IPS-15b (cell line): ENCODE data around the gene MTHFD2L.
"Not testable (repeated sequence)": the region's sequence is repeated elsewhere in the genome, so short reads cannot be mapped to it uniquely, and the experiment has no call there.

Experiments
- H3K27me3 ChIP-seq: one replicate; pipeline ENCODE4 v1.6.1; 2013; ENCODE audit warnings: low read length; ENCODE audit not compliant: control insufficient read depth, insufficient read depth
- H3K36me3 ChIP-seq: one replicate; pipeline ENCODE4 v1.6.1; 2013; ENCODE audit warnings: low read length; ENCODE audit not compliant: control insufficient read depth, insufficient read depth
- H3K4me1 ChIP-seq: one replicate; pipeline ENCODE4 v1.6.1; 2013; ENCODE audit warnings: mild to moderate bottlenecking, low read length; ENCODE audit not compliant: control insufficient read depth, insufficient read depth
- H3K4me3 ChIP-seq: one replicate; pipeline ENCODE4 v1.5.1; 2013; ENCODE audit warnings: low read depth, low read length
- H3K9ac ChIP-seq: one replicate; pipeline ENCODE4 v1.6.1; 2013; ENCODE audit warnings: low read depth, mild to moderate bottlenecking, low read length
- H3K9me3 ChIP-seq: one replicate; pipeline ENCODE4 v1.6.1; 2013; ENCODE audit warnings: mild to moderate bottlenecking, low read length; ENCODE audit not compliant: control insufficient read depth, insufficient read depth

The MTHFD2L gene

DNA sequence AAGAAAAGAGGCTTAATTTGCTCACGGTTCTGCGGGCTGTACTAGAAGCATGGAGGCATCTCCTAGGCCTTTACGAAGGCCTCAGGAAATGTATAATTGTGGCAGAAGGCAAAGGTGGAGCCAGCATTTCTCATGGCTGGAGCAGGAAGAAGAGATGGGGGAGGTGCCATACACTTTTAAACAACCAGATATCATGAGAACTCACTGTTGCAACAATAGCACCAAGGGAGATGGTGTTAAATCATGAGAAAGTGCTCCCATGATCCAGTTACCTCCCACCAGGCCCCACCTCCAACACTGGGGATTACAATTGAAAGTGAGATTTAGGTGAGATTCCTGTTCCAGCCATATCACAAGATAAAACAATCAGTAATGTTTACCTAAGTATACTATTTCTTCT lies 45.5 kb downstream of the MTHFD2L start:
- H3K27me3 ChIP-seq, result no peaks in the 10 kb centered on the region
- H3K4me3 ChIP-seq, result no peak overlapping the region
- no peaks in the 10 kb centered on the region for H3K9me3 ChIP-seq
- H3K4me1 ChIP-seq, result no peaks in the 10 kb centered on the region
- no peak overlapping the region for H3K9ac ChIP-seq
- no peaks in the 10 kb centered on the region for H3K36me3 ChIP-seq

DNA sequence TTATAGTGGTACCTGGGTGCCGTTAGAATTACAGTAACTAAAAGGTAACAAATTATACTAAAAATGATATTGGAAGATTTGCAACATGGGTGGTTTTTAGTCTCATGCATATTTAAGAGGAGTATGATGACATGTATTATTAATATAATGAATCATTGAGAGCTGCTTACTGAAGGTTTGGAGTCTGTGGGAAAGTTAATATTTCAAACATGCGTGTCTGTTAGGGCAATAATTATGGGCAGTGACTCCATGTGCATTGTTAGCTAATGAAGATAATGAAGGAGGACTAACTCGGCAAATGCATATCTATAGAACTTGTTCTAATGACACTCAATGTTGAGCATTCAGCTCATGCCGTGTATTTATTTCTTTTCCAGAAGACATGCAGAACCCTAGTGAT lies 47.1 kb downstream of the MTHFD2L start:
- no peaks in the 10 kb centered on the region for H3K4me1 ChIP-seq
- H3K27me3 ChIP-seq, result no peaks in the 10 kb centered on the region
- H3K4me3 ChIP-seq, result no peak overlapping the region
- no peak overlapping the region for H3K9ac ChIP-seq
- H3K9me3 ChIP-seq, result no peaks in the 10 kb centered on the region
- H3K36me3 ChIP-seq, result no peaks in the 10 kb centered on the region

- Histone ChIP-seq H3K36me3 (no peaks in the 10 kb centered on the region), H3K9ac (no peak overlapping the region), H3K4me3 (no peak overlapping the region), H3K4me1 (no peaks in the 10 kb centered on the region), H3K9me3 (no peaks in the 10 kb centered on the region), H3K27me3 (no peaks in the 10 kb centered on the region)
Observed at GRCh38 chr4:74205559-74205958, 47.6 kb downstream of the MTHFD2L start.

- Histone ChIP-seq H3K9me3 (no peaks in the 10 kb centered on the region), H3K9ac (no peak overlapping the region), H3K27me3 (no peaks in the 10 kb centered on the region), H3K4me3 (no peak overlapping the region), H3K36me3 (no peaks in the 10 kb centered on the region), H3K4me1 (no peaks in the 10 kb centered on the region)
Observed at GRCh38 chr4:74206088-74206825, 48.3 kb downstream of the MTHFD2L start.

DNA sequence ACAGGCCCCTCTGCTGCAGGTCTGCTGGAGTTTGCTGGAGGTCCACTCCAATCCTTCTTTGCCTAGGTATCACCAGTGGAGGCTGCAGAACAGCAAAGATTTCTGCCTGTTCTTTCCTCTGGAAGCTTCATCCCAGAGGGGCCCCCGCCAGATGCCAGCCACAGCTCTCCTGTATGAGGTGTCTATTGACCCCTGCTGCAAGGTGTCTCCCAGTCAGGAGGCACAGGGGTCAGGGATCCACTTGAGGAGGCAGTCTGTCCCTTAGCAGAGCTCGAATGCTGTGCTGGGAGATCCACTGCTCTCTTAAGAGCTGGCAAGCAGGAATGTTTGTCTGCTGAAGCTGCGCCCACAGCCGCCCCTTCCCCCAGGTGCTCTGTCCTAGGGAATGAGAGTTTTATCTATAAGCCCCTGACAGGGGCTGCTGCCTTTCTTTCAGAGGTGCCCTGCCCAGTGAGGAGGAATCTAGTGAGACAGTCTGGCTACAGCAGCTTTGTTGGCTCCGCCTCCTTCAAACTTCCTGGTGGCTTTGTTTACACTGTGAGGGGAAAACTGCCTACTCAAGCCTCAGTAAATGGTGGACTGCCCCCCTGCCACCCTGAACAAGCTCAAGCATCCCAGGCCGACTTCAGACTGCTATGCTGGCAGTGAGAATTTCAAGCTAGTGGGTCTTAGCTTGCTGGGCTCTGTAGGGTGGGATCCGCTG lies 56.7 kb downstream of the MTHFD2L start:
- not testable (repeated sequence) for H3K27me3 ChIP-seq, H3K9ac ChIP-seq, H3K9me3 ChIP-seq, H3K36me3 ChIP-seq, H3K4me3 ChIP-seq
- peaks cover 10% of the 10 kb centered on the region for H3K4me1 ChIP-seq

DNA sequence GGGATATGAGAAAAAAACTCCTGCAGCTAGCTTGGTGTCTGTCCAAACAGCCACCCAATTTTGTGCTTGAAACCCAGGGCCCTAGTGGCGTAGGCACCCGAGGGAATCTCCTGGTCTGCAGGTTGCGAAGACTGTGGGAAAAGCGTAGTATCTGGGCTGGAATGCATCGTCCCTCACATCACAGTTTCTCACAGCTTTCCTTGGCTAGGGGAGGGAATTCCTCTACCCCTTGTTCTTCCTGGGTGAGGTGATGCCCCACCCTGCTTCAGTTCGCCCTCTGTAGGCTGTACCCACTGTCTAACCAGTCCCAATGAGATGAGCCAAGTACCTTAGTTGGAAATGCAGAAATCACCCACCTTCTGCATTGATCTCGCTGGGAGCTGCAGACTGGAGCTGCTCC lies 57.3 kb downstream of the MTHFD2L start:
- H3K4me3 ChIP-seq, H3K9ac ChIP-seq, H3K9me3 ChIP-seq, H3K27me3 ChIP-seq, H3K36me3 ChIP-seq: not testable (repeated sequence)
- peaks cover 11% of the 10 kb centered on the region for H3K4me1 ChIP-seq

- Histone ChIP-seq H3K27me3 (no peaks in the 10 kb centered on the region), H3K4me1 (peaks cover 11% of the 10 kb centered on the region), H3K9ac (no peak overlapping the region), H3K4me3 (no peak overlapping the region), H3K9me3 (no peaks in the 10 kb centered on the region), H3K36me3 (no peaks in the 10 kb centered on the region)
Observed at GRCh38 chr4:74217365-74217764, 59.4 kb downstream of the MTHFD2L start.

DNA sequence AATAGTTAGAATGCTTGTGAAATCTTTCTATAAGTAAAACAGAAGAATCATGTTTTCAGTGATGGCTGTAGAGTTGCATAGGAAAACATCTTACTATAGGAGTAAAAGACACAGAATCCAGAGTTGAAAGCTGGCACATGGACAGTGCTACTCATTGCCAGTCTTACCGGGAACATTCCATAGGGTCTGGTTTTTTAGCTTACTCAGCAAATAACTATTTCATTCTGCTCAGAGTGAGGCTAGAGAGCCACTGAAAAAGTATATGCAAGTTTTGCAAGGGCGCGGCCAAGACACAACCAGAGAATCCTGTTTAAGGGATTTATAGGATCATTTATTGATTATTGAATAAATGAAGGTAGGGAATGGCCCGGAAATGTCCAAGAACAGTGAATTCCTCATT lies 60.3 kb downstream of the MTHFD2L start:
- H3K4me3 ChIP-seq, result no peak overlapping the region
- no peak overlapping the region for H3K9ac ChIP-seq
- H3K27me3 ChIP-seq, result no peaks in the 10 kb centered on the region
- peaks cover 11% of the 10 kb centered on the region for H3K4me1 ChIP-seq
- no peaks in the 10 kb centered on the region for H3K36me3 ChIP-seq
- H3K9me3 ChIP-seq, result no peaks in the 10 kb centered on the region

DNA sequence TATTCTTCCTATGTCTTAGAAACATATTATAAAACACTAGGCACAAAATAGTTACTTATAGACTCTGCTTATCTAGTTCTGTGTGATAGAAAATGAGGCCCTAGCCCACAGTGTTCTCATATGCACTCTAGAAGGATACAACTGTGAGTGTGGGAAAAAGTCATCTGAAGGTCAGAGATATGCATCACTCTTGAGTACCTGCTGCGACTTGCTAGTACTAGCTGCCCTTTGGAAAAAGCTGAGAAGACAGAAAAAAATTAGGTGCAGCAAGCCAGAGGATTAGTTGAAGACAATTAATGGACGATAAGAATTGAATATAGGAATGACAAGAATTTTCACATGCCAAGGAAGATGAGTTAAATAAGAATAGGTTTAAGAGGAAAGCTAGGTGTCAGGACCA lies 61.3 kb downstream of the MTHFD2L start:
- Histone ChIP-seq H3K27me3 (no peaks in the 10 kb centered on the region), H3K9ac (no peak overlapping the region), H3K9me3 (no peaks in the 10 kb centered on the region), H3K36me3 (no peaks in the 10 kb centered on the region), H3K4me3 (no peak overlapping the region), H3K4me1 (peaks cover 11% of the 10 kb centered on the region)

DNA sequence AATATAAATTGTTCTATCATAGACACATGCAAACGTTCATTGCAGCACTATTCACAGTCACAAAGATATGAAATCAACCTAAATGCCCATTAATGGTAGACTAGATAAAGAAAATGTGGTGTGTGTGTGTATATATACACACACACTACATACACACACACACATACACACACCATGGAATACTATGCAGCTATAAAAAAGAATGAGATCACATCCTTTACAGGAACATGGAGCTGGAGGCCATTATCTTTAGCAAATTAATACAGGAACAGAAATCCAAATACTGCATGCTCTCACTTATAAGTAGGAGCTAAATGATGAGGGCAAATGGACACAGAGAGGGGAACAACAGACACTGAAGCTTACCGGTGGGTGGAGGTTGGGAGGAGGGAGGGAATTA lies 65.2 kb downstream of the MTHFD2L start:
- H3K36me3 ChIP-seq, result no peaks in the 10 kb centered on the region
- H3K4me3 ChIP-seq, result no peak overlapping the region
- no peaks in the 10 kb centered on the region for H3K27me3 ChIP-seq
- no peak overlapping the region for H3K9ac ChIP-seq
- peaks cover 6% of the 10 kb centered on the region for H3K4me1 ChIP-seq
- H3K9me3 ChIP-seq, result no peaks in the 10 kb centered on the region

- H3K9me3 ChIP-seq, result no peaks in the 10 kb centered on the region
- H3K9ac ChIP-seq, result no peak overlapping the region
- H3K27me3 ChIP-seq, result no peaks in the 10 kb centered on the region
- no peak overlapping the region for H3K4me3 ChIP-seq
- no peaks in the 10 kb centered on the region for H3K36me3 ChIP-seq
- H3K4me1 ChIP-seq, result peaks cover 6% of the 10 kb centered on the region
Observed at GRCh38 chr4:74223801-74224200, 65.9 kb downstream of the MTHFD2L start.
